CD8-positive, alpha-beta memory T cell (primary cell): ENCODE data around the gene AVL9. TPM values are rescaled to one million over a fixed set of nuclear protein-coding genes. Genes with fewer than 3 reads are reported as not detected.

Experiments used
- CTCF ChIA-PET: fragments of 350-600 bp; sonication (Branson Sonifier 250); formaldehyde crosslinking; loops from one replicate; lab custom pipeline; 2021; ENCODE audit warnings: antibody characterized with exemption; lab: Charles Lee
- POLR2A ChIA-PET: fragments of 350-600 bp; sonication (Branson Sonifier 250); formaldehyde crosslinking; loops from one replicate; lab custom pipeline; 2021; ENCODE audit warnings: antibody characterized with exemption; lab: Charles Lee
- DNase-seq, 5 donors: peaks; one replicate each; pipeline versions ENCODE4 v3.0.0 to v3.0.0-alpha.2; 2020 to 2022; ENCODE audit warnings: mixed read lengths in 1 of 5
- H3K27ac ChIP-seq: one replicate; pipeline ENCODE4 v1.7.0; 2013; ENCODE audit warnings: low read depth, mild to moderate bottlenecking, low read length, moderate library complexity
- H3K27me3 ChIP-seq: 2 replicates; pipeline ENCODE4 v1.7.0; 2013; ENCODE audit warnings: low read length, mild to moderate bottlenecking; ENCODE audit not compliant: insufficient read depth, poor library complexity, severe bottlenecking
- H3K36me3 ChIP-seq: 2 replicates; pipeline ENCODE4 v1.7.0; 2013; ENCODE audit warnings: mild to moderate bottlenecking, low read length, moderate library complexity; ENCODE audit not compliant: insufficient read depth
- H3K4me1 ChIP-seq: 2 replicates; pipeline ENCODE4 v1.7.0; 2013; ENCODE audit warnings: mild to moderate bottlenecking, low read length, moderate library complexity; ENCODE audit not compliant: insufficient read depth
- H3K4me3 ChIP-seq: 2 replicates; pipeline ENCODE4 v1.7.0; 2013; ENCODE audit warnings: mild to moderate bottlenecking, low read length
- H3K9me3 ChIP-seq: 2 replicates; pipeline ENCODE4 v1.7.0; 2013; ENCODE audit warnings: mild to moderate bottlenecking, low read length
- H3K27ac Mint-ChIP-seq, 8 donors: one replicate each; pipeline ENCODE4 v1.8.0; 2020 to 2021; ENCODE audit warnings: mixed read lengths in 8 of 8, mild to moderate bottlenecking in 6 of 8, inconsistent platforms in 3 of 8, moderate library complexity in 3 of 8
- H3K27me3 Mint-ChIP-seq, 2 donors: one replicate each; pipeline ENCODE4 v1.8.0; 2020 to 2021; ENCODE audit warnings: mixed read lengths in 2 of 2, mild to moderate bottlenecking in 1 of 2, moderate library complexity in 1 of 2
- H3K36me3 Mint-ChIP-seq, 3 donors: one replicate each; pipeline ENCODE4 v1.8.0; 2020 to 2021; ENCODE audit warnings: mixed read lengths in 3 of 3, inconsistent platforms in 1 of 3, mild to moderate bottlenecking in 1 of 3
- H3K4me1 Mint-ChIP-seq, 3 donors: one replicate each; pipeline ENCODE4 v1.8.0; 2020 to 2021; ENCODE audit warnings: mixed read lengths in 3 of 3, inconsistent platforms in 1 of 3, mild to moderate bottlenecking in 1 of 3
- H3K4me3 Mint-ChIP-seq, 7 donors: one replicate each; pipeline ENCODE4 v1.8.0; 2020 to 2021; ENCODE audit warnings: mixed read lengths in 7 of 7, mild to moderate bottlenecking in 6 of 7, moderate library complexity in 4 of 7, inconsistent platforms in 2 of 7
- H3K9me3 Mint-ChIP-seq, 5 donors: one replicate each; pipeline ENCODE4 v1.8.0; 2020 to 2022; ENCODE audit warnings: mixed read lengths in 5 of 5, mild to moderate bottlenecking in 3 of 5, moderate library complexity in 2 of 5, inconsistent platforms in 1 of 5
- polyA plus RNA-seq: library from polyadenylated mRNA; unstranded; fragments of 300-500 nt; fragmentation: Illumina TruSeq; gene quantifications from one replicate; pipeline ENCODE4 v1.2.3, GENCODE V29; 2021
- total RNA-seq, 2 experiments: library from RNA; stranded (reverse); gene quantifications; one replicate each; pipeline ENCODE4 v1.2.3, GENCODE V29; 2021

AVL9 gene
- total and polyA plus RNA-seq, 3 experiments from 2014 or later: 11.0 to 57.0 (median 49.6) TPM

- CTCF ChIA-PET: no interaction called here
- no peak for DNase-seq
- no peaks in the 10 kb centered on the region for H3K27me3 Mint-ChIP-seq
- Histone ChIP-seq H3K4me3 (no peak overlapping the region), H3K9me3 (no peaks in the 10 kb centered on the region), H3K4me1 (no peaks in the 10 kb centered on the region), H3K36me3 (peaks cover 34% of the 10 kb centered on the region), H3K27me3 (no peaks in the 10 kb centered on the region), H3K27ac (no peak overlapping the region)
- H3K4me1 Mint-ChIP-seq: no peaks in the 10 kb centered on the region
- no peaks in the 10 kb centered on the region for H3K9me3 Mint-ChIP-seq
- POLR2A ChIA-PET: no interaction called here
- peaks cover 0 to 74% (median 12%) of the 10 kb centered on the region in 3 donors for H3K36me3 Mint-ChIP-seq
- no peak overlapping the region for H3K27ac Mint-ChIP-seq
- H3K4me3 Mint-ChIP-seq: no peak overlapping the region
These were observed 77.9 kb downstream of the AVL9 start for GRCh38 chr7:32573110-32573687.

DNA sequence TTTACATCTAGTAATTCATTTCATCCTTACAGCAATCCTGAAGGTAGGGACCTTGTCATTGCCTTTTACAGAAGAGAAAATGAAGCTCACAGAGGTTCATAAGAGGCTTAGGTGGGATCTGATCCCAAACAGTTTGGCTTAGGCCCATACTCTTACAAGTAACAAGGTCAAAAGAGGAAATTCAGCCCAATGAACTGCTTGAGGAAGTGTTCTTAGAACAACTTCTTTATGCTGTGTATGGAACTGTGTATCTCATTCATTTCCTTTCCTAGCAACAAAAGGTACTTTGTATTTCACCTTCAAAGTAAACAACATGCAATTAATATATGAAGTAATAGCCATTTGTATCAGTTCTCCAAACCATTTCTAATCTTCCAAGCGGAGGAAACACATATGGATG, 79.3 kb downstream of the AVL9 start:
- H3K27me3 Mint-ChIP-seq: no peaks in the 10 kb centered on the region
- H3K27ac Mint-ChIP-seq: peak overlapping the region in 1 of 8 donors; percentile 29
- no peak for DNase-seq
- no peak overlapping the region for H3K27ac ChIP-seq
- ChIA-PET POLR2A (no interaction called here), CTCF (interaction anchor here (1.2 kb wide), 1 partner anchor 85 kb away, joined by 3 read pairs; the partner anchor contains the start of gene LSM5)
- peaks cover 0 to 72% (median 10%) of the 10 kb centered on the region in 3 donors for H3K36me3 Mint-ChIP-seq
- H3K4me1 Mint-ChIP-seq: no peaks in the 10 kb centered on the region
- H3K9me3 Mint-ChIP-seq: no peaks in the 10 kb centered on the region
- H3K4me3 Mint-ChIP-seq: no peak overlapping the region
- H3K36me3 ChIP-seq: peaks cover 34% of the 10 kb centered on the region
- H3K9me3 ChIP-seq: no peaks in the 10 kb centered on the region
- no peaks in the 10 kb centered on the region for H3K4me1 ChIP-seq
- H3K4me3 ChIP-seq: no peak overlapping the region
- no peaks in the 10 kb centered on the region for H3K27me3 ChIP-seq

GRCh38 chr7:32577421-32577820, 82.1 kb downstream of the AVL9 start:
- Histone ChIP-seq H3K27ac (no peak overlapping the region), H3K36me3 (peaks cover 43% of the 10 kb centered on the region), H3K27me3 (no peaks in the 10 kb centered on the region), H3K4me3 (no peak overlapping the region), H3K4me1 (no peaks in the 10 kb centered on the region), H3K9me3 (no peaks in the 10 kb centered on the region)
- no peaks in the 10 kb centered on the region for H3K27me3 Mint-ChIP-seq
- no peak overlapping the region for H3K4me3 Mint-ChIP-seq
- DNase-seq: no peak
- no peaks in the 10 kb centered on the region for H3K4me1 Mint-ChIP-seq
- peak overlapping the region in 1 of 8 donors; percentile 78 for H3K27ac Mint-ChIP-seq
- no peaks in the 10 kb centered on the region for H3K9me3 Mint-ChIP-seq
- ChIA-PET CTCF (no interaction called here), POLR2A (no interaction called here)
- H3K36me3 Mint-ChIP-seq: peaks cover 0 to 84% (median 17%) of the 10 kb centered on the region in 3 donors

DNA sequence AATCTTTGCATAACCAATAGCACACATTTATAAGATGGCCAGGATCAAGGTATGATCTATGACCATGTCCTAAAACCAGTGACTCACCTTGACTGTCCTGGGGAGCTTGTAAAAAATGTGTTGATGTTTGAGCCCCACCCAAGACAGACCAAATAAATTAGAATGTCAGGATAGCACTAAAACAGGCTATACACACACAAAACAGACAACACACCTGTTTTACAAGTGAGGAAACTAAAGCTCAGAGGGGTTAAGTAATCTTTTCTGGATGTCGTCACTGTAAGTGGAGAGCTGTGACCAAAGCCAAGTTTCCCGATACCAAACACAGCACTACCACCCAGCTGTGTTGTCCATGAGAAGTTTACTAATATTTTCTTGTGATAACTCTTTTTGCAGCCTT, 84.5 kb downstream of the AVL9 start:
- no peaks in the 10 kb centered on the region for H3K4me1 ChIP-seq
- Mint-ChIP-seq H3K27me3 (no peaks in the 10 kb centered on the region), H3K9me3 (no peaks in the 10 kb centered on the region), H3K4me3 (no peak overlapping the region), H3K36me3 (peaks cover 0 to 82% (median 14%) of the 10 kb centered on the region in 3 donors), H3K4me1 (no peaks in the 10 kb centered on the region), H3K27ac (no peak overlapping the region)
- no peak overlapping the region for H3K4me3 ChIP-seq
- H3K27me3 ChIP-seq: no peaks in the 10 kb centered on the region
- H3K9me3 ChIP-seq: no peaks in the 10 kb centered on the region
- DNase-seq: no peak
- peaks cover 38% of the 10 kb centered on the region for H3K36me3 ChIP-seq
- CTCF ChIA-PET: interaction anchor here (1.1 kb wide), 1 partner anchor 9 kb away, joined by 3 read pairs; no protein-coding TSS in a partner anchor
- no peak overlapping the region for H3K27ac ChIP-seq
- POLR2A ChIA-PET: no interaction called here

- H3K27ac Mint-ChIP-seq: peak overlapping the region in 1 of 8 donors; percentile 20
- Histone ChIP-seq H3K4me3 (no peak overlapping the region), H3K27ac (no peak overlapping the region), H3K4me1 (no peaks in the 10 kb centered on the region), H3K36me3 (peaks cover 41% of the 10 kb centered on the region), H3K27me3 (no peaks in the 10 kb centered on the region), H3K9me3 (no peaks in the 10 kb centered on the region)
- no peaks in the 10 kb centered on the region for H3K27me3 Mint-ChIP-seq
- H3K4me1 Mint-ChIP-seq: no peaks in the 10 kb centered on the region
- H3K36me3 Mint-ChIP-seq: peaks cover 0 to 82% (median 21%) of the 10 kb centered on the region in 3 donors
- no peak overlapping the region for H3K4me3 Mint-ChIP-seq
- POLR2A ChIA-PET: no interaction called here
- H3K9me3 Mint-ChIP-seq: no peaks in the 10 kb centered on the region
- DNase-seq: no peak
- CTCF ChIA-PET: interaction anchor here (1.1 kb wide), 1 partner anchor 10 kb away, joined by 3 read pairs; no protein-coding TSS in a partner anchor
These were observed 85.4 kb downstream of the AVL9 start for GRCh38 chr7:32580646-32581045.

- Histone ChIP-seq H3K4me3 (no peak overlapping the region), H3K4me1 (no peaks in the 10 kb centered on the region), H3K36me3 (peaks cover 37% of the 10 kb centered on the region), H3K27me3 (no peaks in the 10 kb centered on the region), H3K9me3 (no peaks in the 10 kb centered on the region), H3K27ac (no peak overlapping the region)
- Mint-ChIP-seq H3K4me3 (no peak overlapping the region), H3K27me3 (no peaks in the 10 kb centered on the region), H3K9me3 (no peaks in the 10 kb centered on the region), H3K4me1 (peaks cover 0 to 4% (median 0%) of the 10 kb centered on the region in 3 donors), H3K27ac (peak overlapping the region in 2 of 8 donors; percentile 36 to 48), H3K36me3 (peaks cover 0 to 81% (median 24%) of the 10 kb centered on the region in 3 donors)
- ChIA-PET POLR2A (no interaction called here), CTCF (no interaction called here)
- no peak for DNase-seq
These were observed 86.7 kb downstream of the AVL9 start for GRCh38 chr7:32582036-32582435.

- H3K9me3 Mint-ChIP-seq: no peaks in the 10 kb centered on the region
- Histone ChIP-seq H3K27me3 (no peaks in the 10 kb centered on the region), H3K36me3 (peaks cover 27% of the 10 kb centered on the region), H3K4me3 (no peak overlapping the region), H3K4me1 (no peaks in the 10 kb centered on the region), H3K27ac (no peak overlapping the region), H3K9me3 (no peaks in the 10 kb centered on the region)
- ChIA-PET CTCF (no interaction called here), POLR2A (no interaction called here)
- H3K4me1 Mint-ChIP-seq: peaks cover 0 to 6% (median 0%) of the 10 kb centered on the region in 3 donors
- no peak overlapping the region for H3K4me3 Mint-ChIP-seq
- peak overlapping the region in 2 of 8 donors; percentile 47 to 66 for H3K27ac Mint-ChIP-seq
- DNase-seq: no peak
- H3K27me3 Mint-ChIP-seq: no peaks in the 10 kb centered on the region
- peaks cover 0 to 75% (median 21%) of the 10 kb centered on the region in 3 donors for H3K36me3 Mint-ChIP-seq
These were observed 88.5 kb downstream of the AVL9 start for GRCh38 chr7:32583791-32584190.

- Histone ChIP-seq H3K9me3 (no peaks in the 10 kb centered on the region), H3K27ac (no peak overlapping the region), H3K27me3 (no peaks in the 10 kb centered on the region), H3K4me1 (no peaks in the 10 kb centered on the region), H3K4me3 (no peak overlapping the region), H3K36me3 (peaks cover 20% of the 10 kb centered on the region)
- Mint-ChIP-seq H3K27ac (peak overlapping the region in 3 of 8 donors; percentile 1 to 47 (median 2)), H3K27me3 (no peaks in the 10 kb centered on the region), H3K4me1 (peaks cover 0 to 6% (median 0%) of the 10 kb centered on the region in 3 donors), H3K36me3 (peaks cover 0 to 56% (median 19%) of the 10 kb centered on the region in 3 donors), H3K4me3 (no peak overlapping the region), H3K9me3 (no peaks in the 10 kb centered on the region)
- ChIA-PET CTCF (no interaction called here), POLR2A (no interaction called here)
- no peak for DNase-seq
These were observed 91.3 kb downstream of the AVL9 start for GRCh38 chr7:32586291-32587221.
